Amniotic epithelial cell (primary cell): ENCODE measurements around the gene STAP2.

Source experiments
- DNase-seq: peaks from one replicate; pipeline ENCODE4 v3.0.0-alpha.2; 2010; ENCODE audit warnings: low read depth

Gene STAP2

GRCh38 chr19:4370418-4371041 lies 31.9 kb upstream of the STAP2 start:
- DNase-seq, result no peak

GRCh38 chr19:4369888-4370260 lies 31.2 kb upstream of the STAP2 start:
- DNase-seq, result peak; percentile 41

GRCh38 chr19:4369109-4369887 lies 30.7 kb upstream of the STAP2 start:
- DNase-seq, result no peak

GRCh38 chr19:4368128-4368820 lies 29.6 kb upstream of the STAP2 start:
- no peak for DNase-seq

GRCh38 chr19:4367781-4368127 lies 29.1 kb upstream of the STAP2 start:
- no peak for DNase-seq

GRCh38 chr19:4367336-4367723 lies 28.7 kb upstream of the STAP2 start:
- DNase-seq, result no peak

GRCh38 chr19:4366666-4367335 lies 28.2 kb upstream of the STAP2 start:
- no peak for DNase-seq

- DNase-seq, result no peak
Observed at GRCh38 chr19:4365791-4366665, 27.4 kb upstream of the STAP2 start.

GRCh38 chr19:4365341-4365740 lies 26.7 kb upstream of the STAP2 start:
- DNase-seq, result no peak

GRCh38 chr19:4363571-4364304 lies 25.1 kb upstream of the STAP2 start:
- DNase-seq, result no peak

- no peak for DNase-seq
Observed at GRCh38 chr19:4362831-4363545, 24.4 kb upstream of the STAP2 start.

GRCh38 chr19:4362101-4362828 lies 23.6 kb upstream of the STAP2 start:
- DNase-seq, result no peak

- peak; percentile 57 for DNase-seq
Observed at GRCh38 chr19:4361152-4362046, 22.8 kb upstream of the STAP2 start.

GRCh38 chr19:4360641-4361151 lies 22.1 kb upstream of the STAP2 start:
- DNase-seq, result no peak

GRCh38 chr19:4360081-4360569 lies 21.5 kb upstream of the STAP2 start:
- DNase-seq, result no peak

GRCh38 chr19:4359627-4360000 lies 21.0 kb upstream of the STAP2 start:
- no peak for DNase-seq

- DNase-seq, result no peak
Observed at GRCh38 chr19:4358709-4359626, 20.3 kb upstream of the STAP2 start.
